Parathyroid adenoma (tissue), 2 donors: Measurements from ENCODE around the gene ARHGAP4.

Source experiments
- H2AFZ ChIP-seq: fragments of 300-600 bp; sonication (generic); one replicate; pipeline ENCODE4 v1.7.0; 2017; ENCODE audit warnings: antibody characterized with exemption, mild to moderate bottlenecking
- H3K27ac ChIP-seq: fragments of 300-600 bp; sonication (generic); one replicate; pipeline ENCODE4 v1.7.0; 2017
- H3K27me3 ChIP-seq: fragments of 300-600 bp; sonication (generic); one replicate; pipeline ENCODE4 v1.7.0; 2017; ENCODE audit warnings: low read length; ENCODE audit not compliant: control insufficient read depth, insufficient read depth
- H3K36me3 ChIP-seq: fragments of 300-600 bp; sonication (generic); one replicate; pipeline ENCODE4 v1.7.0; 2017; ENCODE audit warnings: low read length; ENCODE audit not compliant: control insufficient read depth, insufficient read depth
- H3K4me1 ChIP-seq: fragments of 300-600 bp; sonication (generic); one replicate; pipeline ENCODE4 v1.7.0; 2017; ENCODE audit warnings: control low read depth
- H3K4me2 ChIP-seq: fragments of 300-600 bp; sonication (generic); one replicate; pipeline ENCODE4 v1.7.0; 2017; ENCODE audit warnings: low read length
- H3K4me3 ChIP-seq: fragments of 300-600 bp; sonication (generic); one replicate; pipeline ENCODE4 v1.7.0; 2017; ENCODE audit warnings: low read depth, low read length
- H3K79me2 ChIP-seq: fragments of 300-600 bp; sonication (generic); one replicate; pipeline ENCODE4 v1.7.0; 2017; ENCODE audit warnings: control low read depth
- H3K9ac ChIP-seq: fragments of 300-600 bp; sonication (generic); one replicate; pipeline ENCODE4 v1.7.0; 2017; ENCODE audit warnings: mild to moderate bottlenecking
- H3K9me3 ChIP-seq: fragments of 300-600 bp; sonication (generic); one replicate; pipeline ENCODE4 v1.7.0; 2017; ENCODE audit warnings: low read length; ENCODE audit not compliant: control insufficient read depth
- CTCF ChIP-seq: fragments of 300-600 bp; sonication (generic); IDR thresholded peaks from one replicate; pipeline ENCODE4 v1.7.0; 2017; ENCODE audit warnings: antibody characterized with exemption, mild to moderate bottlenecking
- donor health status: primary hyperparathyroidism.

The ARHGAP4 gene

DNA sequence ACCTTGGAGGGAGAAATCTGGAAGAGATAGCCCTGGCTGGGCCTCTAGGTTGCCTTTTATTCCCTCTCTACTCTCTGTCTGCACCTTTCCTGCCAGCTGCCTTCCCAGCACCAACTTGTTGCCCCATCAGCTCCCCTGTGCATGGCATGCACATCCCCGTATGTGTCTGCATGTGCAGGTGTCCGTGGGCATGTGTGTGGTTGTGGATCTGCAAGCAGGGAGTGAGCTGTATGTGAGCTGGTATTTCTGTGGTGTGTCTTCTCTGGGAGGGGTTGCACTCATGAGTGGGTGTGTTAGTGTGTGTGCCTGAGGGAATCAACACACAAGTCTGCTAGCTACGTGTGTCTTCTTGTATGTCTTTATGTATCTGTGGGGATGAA, 50.0 kb downstream of the ARHGAP4 start:
- Histone ChIP-seq H3K9ac (no peak overlapping the region), H3K4me3 (no peak overlapping the region), H3K27me3 (no peaks in the 10 kb centered on the region), H3K9me3 (no peaks in the 10 kb centered on the region), H2AFZ (no peak overlapping the region), H3K36me3 (no peaks in the 10 kb centered on the region), H3K79me2 (no peaks in the 10 kb centered on the region), H3K27ac (no peak overlapping the region), H3K4me1 (no peaks in the 10 kb centered on the region), H3K4me2 (no peak overlapping the region)
- TF ChIP-seq CTCF = no peak

DNA sequence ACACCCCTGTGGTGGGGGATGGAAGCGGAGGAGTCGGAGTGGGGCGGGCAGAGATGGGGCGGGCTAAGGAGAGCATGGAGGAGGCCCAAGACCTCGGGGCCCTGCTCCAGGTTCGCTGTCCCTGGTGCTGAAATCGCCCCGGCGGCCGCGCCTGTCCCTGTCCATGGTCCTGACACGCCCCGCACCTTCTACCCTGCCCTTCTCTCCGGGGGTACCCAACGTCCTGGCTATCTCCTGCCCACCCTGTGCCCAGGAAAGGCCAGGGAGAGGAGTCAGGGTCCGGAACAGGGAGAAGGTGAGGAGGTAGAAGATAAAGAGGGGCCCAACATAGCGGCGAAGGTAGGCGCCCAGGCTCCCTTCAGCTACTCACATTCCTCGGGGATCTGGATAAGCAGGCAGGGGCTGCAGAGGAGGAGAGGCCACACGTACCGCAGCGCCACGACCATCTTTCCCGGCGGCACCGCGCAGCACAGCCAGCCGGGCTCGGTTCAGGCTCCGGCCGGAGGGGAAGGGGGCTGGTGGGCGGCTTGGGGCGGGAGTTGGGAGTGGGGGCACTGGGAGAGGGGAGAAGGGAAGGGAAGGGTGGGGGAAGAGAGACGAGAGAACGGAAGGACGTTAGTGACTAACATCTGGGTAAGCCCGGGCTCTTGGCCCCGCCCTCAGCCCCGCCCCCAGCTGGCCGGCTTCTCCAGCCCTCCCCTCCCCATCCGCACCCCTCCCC, 50.5 kb downstream of the ARHGAP4 start:
- no peaks in the 10 kb centered on the region for H3K4me1 ChIP-seq
- H3K9me3 ChIP-seq = no peaks in the 10 kb centered on the region
- no peaks in the 10 kb centered on the region for H3K27me3 ChIP-seq
- H3K36me3 ChIP-seq = no peaks in the 10 kb centered on the region
- no peak overlapping the region for H3K9ac ChIP-seq
- peak overlapping the region; percentile 62 for H2AFZ ChIP-seq
- H3K4me2 ChIP-seq = no peak overlapping the region
- no peaks in the 10 kb centered on the region for H3K79me2 ChIP-seq
- H3K27ac ChIP-seq = no peak overlapping the region
- no peak overlapping the region for H3K4me3 ChIP-seq
- no peak for TF ChIP-seq CTCF

DNA sequence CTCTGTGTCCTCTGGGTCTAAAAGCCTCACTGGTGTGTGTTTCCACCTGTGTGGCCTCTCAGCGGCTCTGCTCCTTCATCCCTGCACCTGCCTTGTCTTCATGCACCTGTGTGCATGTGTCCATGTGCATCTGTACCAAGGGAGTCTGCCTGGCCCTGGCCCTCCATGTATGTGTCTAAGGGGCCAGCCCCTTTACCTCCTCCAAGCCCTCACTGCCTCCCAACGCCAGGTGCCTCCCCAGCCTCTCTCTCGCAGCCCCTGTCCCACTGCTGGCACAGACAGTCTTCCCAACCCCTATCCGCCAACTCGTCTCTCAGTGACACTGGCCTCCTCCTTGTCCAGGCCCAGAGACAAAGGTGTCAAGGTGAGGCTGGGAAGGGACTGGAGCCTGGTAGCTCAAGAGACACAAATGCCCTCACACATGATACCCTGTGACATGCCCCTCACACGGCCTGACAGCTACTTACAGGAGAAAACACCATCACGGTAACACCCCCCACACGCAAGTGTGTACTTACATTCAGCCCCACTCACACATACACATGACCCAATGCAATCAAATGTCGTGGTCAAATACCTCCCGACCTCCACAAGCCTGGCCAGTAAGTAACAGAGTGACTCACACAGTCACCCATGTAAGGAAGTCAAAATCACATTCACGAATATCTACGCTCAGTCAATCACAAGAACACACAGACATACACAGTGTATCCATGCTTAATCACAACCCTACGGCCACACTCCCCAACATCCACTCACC, 51.5 kb downstream of the ARHGAP4 start:
- no peak overlapping the region for H3K27ac ChIP-seq
- H2AFZ ChIP-seq = no peak overlapping the region
- H3K79me2 ChIP-seq = no peaks in the 10 kb centered on the region
- H3K4me3 ChIP-seq = no peak overlapping the region
- no peak overlapping the region for H3K9ac ChIP-seq
- no peaks in the 10 kb centered on the region for H3K27me3 ChIP-seq
- H3K9me3 ChIP-seq = no peaks in the 10 kb centered on the region
- no peak for TF ChIP-seq CTCF
- no peaks in the 10 kb centered on the region for H3K36me3 ChIP-seq
- H3K4me1 ChIP-seq = no peaks in the 10 kb centered on the region
- no peak overlapping the region for H3K4me2 ChIP-seq

DNA sequence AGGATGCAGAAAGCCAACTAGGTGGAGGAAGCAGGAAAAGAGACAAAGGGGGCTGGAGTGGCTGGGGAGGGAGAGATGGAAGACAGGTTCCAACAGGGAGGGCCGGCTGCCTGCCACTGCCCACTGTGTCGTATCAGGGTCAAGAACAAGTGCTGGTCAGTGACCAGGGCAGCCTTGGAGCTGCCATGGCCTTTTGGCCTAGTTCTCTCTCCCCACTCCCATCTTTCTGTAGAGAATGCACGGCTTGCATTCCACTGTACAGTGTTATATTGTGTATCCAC, 52.0 kb downstream of the ARHGAP4 start:
- TF ChIP-seq CTCF = no peak
- no peak overlapping the region for H3K4me2 ChIP-seq
- H3K9ac ChIP-seq = no peak overlapping the region
- no peaks in the 10 kb centered on the region for H3K79me2 ChIP-seq
- H3K4me3 ChIP-seq = no peak overlapping the region
- H3K27ac ChIP-seq = no peak overlapping the region
- no peak overlapping the region for H2AFZ ChIP-seq
- no peaks in the 10 kb centered on the region for H3K27me3 ChIP-seq
- H3K4me1 ChIP-seq = no peaks in the 10 kb centered on the region
- H3K9me3 ChIP-seq = no peaks in the 10 kb centered on the region
- no peaks in the 10 kb centered on the region for H3K36me3 ChIP-seq
